HFF-Myc (cell line): ENCODE data around the gene RIC1.

ENCODE experiments used
- DNase-seq: peaks from one replicate; pipeline ENCODE4 v3.0.0-alpha.2; 2011; ENCODE audit warnings: low read depth; ENCODE audit errors: extremely low read depth
- H3K4me3 ChIP-seq: replicated peaks from 2 replicates; pipeline ENCODE4 v1.5.1; 2011; ENCODE audit warnings: low read depth, mild to moderate bottlenecking, control low read depth, low read length
- TF ChIP-seq, protein P1 (sequence below): IDR thresholded peaks from 2 replicates; pipeline ENCODE4 v1.5.1; 2012; ENCODE audit warnings: mild to moderate bottlenecking, low read depth, low read length, control low read depth; ENCODE audit errors: missing control alignments

Gene RIC1

DNA sequence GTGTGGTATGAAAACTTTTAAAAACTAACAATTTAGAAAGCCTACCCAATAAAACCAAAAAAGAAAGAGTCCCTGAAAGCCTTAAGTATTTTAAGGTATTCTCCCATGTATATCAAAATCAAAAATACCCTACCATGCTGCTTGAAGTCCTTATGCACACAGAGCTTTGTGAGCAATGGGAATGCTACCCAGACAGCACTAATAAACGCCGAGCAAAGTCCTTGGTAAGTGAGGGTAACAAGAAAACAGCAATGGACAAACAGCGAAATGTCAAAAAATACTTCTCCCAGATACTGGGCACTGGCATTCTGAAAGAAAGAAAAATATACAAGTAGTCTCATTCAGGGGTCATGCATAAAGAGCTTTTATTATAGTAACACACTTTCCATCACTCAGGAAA, 176.6 kb downstream of the RIC1 start:
- TF ChIP-seq, protein P1, sequence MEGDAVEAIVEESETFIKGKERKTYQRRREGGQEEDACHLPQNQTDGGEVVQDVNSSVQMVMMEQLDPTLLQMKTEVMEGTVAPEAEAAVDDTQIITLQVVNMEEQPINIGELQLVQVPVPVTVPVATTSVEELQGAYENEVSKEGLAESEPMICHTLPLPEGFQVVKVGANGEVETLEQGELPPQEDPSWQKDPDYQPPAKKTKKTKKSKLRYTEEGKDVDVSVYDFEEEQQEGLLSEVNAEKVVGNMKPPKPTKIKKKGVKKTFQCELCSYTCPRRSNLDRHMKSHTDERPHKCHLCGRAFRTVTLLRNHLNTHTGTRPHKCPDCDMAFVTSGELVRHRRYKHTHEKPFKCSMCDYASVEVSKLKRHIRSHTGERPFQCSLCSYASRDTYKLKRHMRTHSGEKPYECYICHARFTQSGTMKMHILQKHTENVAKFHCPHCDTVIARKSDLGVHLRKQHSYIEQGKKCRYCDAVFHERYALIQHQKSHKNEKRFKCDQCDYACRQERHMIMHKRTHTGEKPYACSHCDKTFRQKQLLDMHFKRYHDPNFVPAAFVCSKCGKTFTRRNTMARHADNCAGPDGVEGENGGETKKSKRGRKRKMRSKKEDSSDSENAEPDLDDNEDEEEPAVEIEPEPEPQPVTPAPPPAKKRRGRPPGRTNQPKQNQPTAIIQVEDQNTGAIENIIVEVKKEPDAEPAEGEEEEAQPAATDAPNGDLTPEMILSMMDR, result no peak
- H3K4me3 ChIP-seq, result no peak overlapping the region
- no peak for DNase-seq

GRCh38 chr9:5811751-5812150, 182.8 kb downstream of the RIC1 start:
- TF ChIP-seq, protein P1, result no peak
- H3K4me3 ChIP-seq, result no peak overlapping the region
- DNase-seq, result no peak

GRCh38 chr9:5813824-5814223, 184.9 kb downstream of the RIC1 start:
- no peak overlapping the region for H3K4me3 ChIP-seq
- TF ChIP-seq, protein P1, result no peak
- no peak for DNase-seq

GRCh38 chr9:5815461-5815860, 186.6 kb downstream of the RIC1 start:
- H3K4me3 ChIP-seq, result no peak overlapping the region
- TF ChIP-seq, protein P1, result no peak
- DNase-seq, result no peak

DNA sequence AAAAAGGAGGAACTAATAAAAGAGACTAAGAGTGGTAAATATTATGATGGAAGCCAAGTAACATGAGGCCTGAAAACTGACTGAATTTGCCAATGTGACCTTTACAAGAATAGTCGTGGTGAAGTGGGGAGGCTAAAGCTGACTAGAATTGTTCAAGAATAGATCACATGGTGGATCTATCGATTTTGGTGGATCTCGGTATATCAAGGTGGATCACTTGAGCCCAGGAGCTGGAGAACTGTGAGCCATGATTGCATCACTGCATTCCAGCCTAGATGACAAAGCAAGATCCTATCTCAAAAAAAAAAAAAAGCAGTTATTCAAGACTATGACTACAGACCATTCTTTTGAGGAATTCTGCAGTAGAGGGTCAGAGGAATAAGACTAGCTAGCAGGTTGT, 189.0 kb downstream of the RIC1 start:
- DNase-seq, result no peak
- TF ChIP-seq, protein P1, result no peak
- no peak overlapping the region for H3K4me3 ChIP-seq

GRCh38 chr9:5818424-5819142, 189.7 kb downstream of the RIC1 start:
- TF ChIP-seq, protein P1, result no peak
- no peak for DNase-seq
- H3K4me3 ChIP-seq, result no peak overlapping the region

DNA sequence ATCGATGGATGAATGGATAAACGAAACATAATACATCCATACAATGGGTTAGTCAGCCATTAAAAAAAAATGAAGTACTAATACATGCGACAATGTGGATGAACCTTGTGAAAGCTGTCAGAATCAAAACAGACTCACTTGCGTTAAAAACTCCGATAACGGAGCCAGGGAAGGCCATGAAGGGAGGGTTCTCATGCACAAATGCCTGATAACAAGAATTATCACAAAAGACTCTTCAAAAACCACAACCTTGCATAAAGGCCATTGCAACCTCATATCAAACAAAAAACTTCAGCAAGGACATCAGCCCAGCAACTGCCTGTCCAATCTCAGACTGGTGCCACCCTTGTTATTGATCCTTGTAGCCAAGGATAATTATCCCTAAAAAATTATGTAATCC, 190.3 kb downstream of the RIC1 start:
- TF ChIP-seq, protein P1, result no peak
- DNase-seq, result no peak

More for the DNA sequence above, 190.3 kb downstream of the RIC1 start:
- no peak overlapping the region for H3K4me3 ChIP-seq
